Neural progenitor cell (in vitro differentiated cells): ENCODE measurements around the gene DNMT1.
"Not testable (repeated sequence)": the region's sequence is repeated elsewhere in the genome, so short reads cannot be mapped to it uniquely, and the experiment has no call there.

Experiments
- CTCF ChIP-seq: fragments of 200-600 bp; sonication (generic); IDR thresholded peaks from 2 replicates; pipeline ENCODE4 v1.5.1; 2017; ENCODE audit warnings: antibody characterized with exemption, mild to moderate bottlenecking
- EZH2 ChIP-seq: fragments of 200-600 bp; sonication (generic); IDR thresholded peaks from 2 replicates; pipeline ENCODE4 v1.6.1; 2017; ENCODE audit warnings: antibody characterized with exemption, mild to moderate bottlenecking, moderate library complexity

- not testable (repeated sequence) for TF ChIP-seq CTCF, EZH2
Observed at GRCh38 chr19:10200101-10200500, 5.3 kb upstream of the DNMT1 start.
